DOHH2 (cell line): ENCODE measurements around the gene PRPS2.

Source experiments
- EZH2phosphoT487 ChIP-seq: fragments of 200-600 bp; sonication (generic); IDR thresholded peaks from 2 replicates; pipeline ENCODE4 v1.6.1; 2017; ENCODE audit warnings: borderline replicate concordance, mild to moderate bottlenecking, antibody characterized with exemption, low read length, moderate library complexity, mixed read lengths
- TF ChIP-seq, protein P1 (sequence below): fragments of 200-600 bp; sonication (generic); IDR thresholded peaks from one replicate; pipeline ENCODE4 v1.5.1; 2014; ENCODE audit warnings: antibody characterized with exemption, mild to moderate bottlenecking, low read depth, low read length; ENCODE audit not compliant: poor library complexity, severe bottlenecking

DNA sequence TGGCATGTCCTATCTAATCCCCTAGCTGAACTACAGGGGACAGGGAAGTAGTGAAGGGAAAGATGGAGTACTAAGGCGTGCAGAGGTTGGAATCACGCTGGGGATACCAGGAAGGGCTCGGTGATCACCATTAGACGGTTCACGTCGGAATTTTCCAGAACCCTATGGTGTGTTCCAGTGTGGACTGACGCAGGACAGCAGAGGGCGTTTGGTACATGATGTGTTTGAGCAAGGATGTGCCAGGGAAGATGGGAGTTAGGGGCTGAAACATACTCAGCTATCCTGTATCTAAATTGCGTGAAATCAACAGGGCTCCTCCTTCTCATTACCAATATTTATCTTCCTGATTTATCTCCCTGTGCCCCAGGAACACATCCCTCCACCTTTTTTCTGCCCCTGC lies 33.7 kb downstream of the PRPS2 start:
- TF ChIP-seq, protein P1, sequence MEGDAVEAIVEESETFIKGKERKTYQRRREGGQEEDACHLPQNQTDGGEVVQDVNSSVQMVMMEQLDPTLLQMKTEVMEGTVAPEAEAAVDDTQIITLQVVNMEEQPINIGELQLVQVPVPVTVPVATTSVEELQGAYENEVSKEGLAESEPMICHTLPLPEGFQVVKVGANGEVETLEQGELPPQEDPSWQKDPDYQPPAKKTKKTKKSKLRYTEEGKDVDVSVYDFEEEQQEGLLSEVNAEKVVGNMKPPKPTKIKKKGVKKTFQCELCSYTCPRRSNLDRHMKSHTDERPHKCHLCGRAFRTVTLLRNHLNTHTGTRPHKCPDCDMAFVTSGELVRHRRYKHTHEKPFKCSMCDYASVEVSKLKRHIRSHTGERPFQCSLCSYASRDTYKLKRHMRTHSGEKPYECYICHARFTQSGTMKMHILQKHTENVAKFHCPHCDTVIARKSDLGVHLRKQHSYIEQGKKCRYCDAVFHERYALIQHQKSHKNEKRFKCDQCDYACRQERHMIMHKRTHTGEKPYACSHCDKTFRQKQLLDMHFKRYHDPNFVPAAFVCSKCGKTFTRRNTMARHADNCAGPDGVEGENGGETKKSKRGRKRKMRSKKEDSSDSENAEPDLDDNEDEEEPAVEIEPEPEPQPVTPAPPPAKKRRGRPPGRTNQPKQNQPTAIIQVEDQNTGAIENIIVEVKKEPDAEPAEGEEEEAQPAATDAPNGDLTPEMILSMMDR = no peak
- no peak for TF ChIP-seq EZH2phosphoT487
